Activated T-cell treated with anti-CD3 and anti-CD28 coated beads, Interleukin-2, amount 50 U/mL, for 24 hours (primary cell): ENCODE data around the gene POLG.
"Not testable (repeated sequence)": the region's sequence is repeated elsewhere in the genome, so short reads cannot be mapped to it uniquely, and the experiment has no call there.

ENCODE experiments used
- DNase-seq: peaks from one replicate; pipeline ENCODE4 v3.0.0-alpha.2; 2020
- H3K27ac Mint-ChIP-seq: 2 replicates; pipeline ENCODE4 v1.8.0; 2020; ENCODE audit warnings: mild to moderate bottlenecking, mixed read lengths
- H3K27me3 Mint-ChIP-seq: 2 replicates; pipeline ENCODE4 v1.8.0; 2020; ENCODE audit warnings: mixed read lengths
- H3K36me3 Mint-ChIP-seq: 2 replicates; pipeline ENCODE4 v1.8.0; 2020; ENCODE audit warnings: low read depth, mixed read lengths
- H3K4me1 Mint-ChIP-seq: 2 replicates; pipeline ENCODE4 v1.8.0; 2020; ENCODE audit warnings: low read depth, mixed read lengths
- H3K4me3 Mint-ChIP-seq: 2 replicates; pipeline ENCODE4 v1.8.0; 2020; ENCODE audit warnings: mild to moderate bottlenecking, moderate library complexity, mixed read lengths
- H3K9me3 Mint-ChIP-seq: 2 replicates; pipeline ENCODE4 v1.8.0; 2020; ENCODE audit warnings: mixed read lengths

The POLG gene

DNA sequence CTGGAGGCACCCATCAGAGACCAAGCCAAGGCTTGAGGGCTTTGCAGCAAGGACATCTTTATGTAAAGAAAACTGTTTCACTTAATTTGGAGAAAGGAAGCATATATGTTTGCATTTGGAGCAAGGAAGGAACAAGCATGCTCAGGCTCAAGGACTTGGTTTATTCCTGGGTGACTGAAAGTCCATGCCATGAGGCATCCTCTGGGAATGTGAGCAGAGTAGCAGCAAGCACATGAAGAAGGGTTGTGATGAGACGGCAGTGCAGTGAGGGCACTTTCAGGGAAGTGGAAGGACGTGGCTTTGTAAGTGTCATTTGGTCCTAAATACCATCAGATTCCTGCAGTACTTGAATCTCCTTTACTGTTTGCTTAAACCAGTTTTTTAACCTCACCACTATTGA lies 26.8 kb downstream of the POLG start:
- no peaks in the 10 kb centered on the region for H3K9me3 Mint-ChIP-seq
- peaks cover 95% of the 10 kb centered on the region for H3K36me3 Mint-ChIP-seq
- no peaks in the 10 kb centered on the region for H3K27me3 Mint-ChIP-seq
- H3K27ac Mint-ChIP-seq: no peak overlapping the region
- DNase-seq: no peak
- H3K4me1 Mint-ChIP-seq: peaks cover 8% of the 10 kb centered on the region
- no peak overlapping the region for H3K4me3 Mint-ChIP-seq

DNA sequence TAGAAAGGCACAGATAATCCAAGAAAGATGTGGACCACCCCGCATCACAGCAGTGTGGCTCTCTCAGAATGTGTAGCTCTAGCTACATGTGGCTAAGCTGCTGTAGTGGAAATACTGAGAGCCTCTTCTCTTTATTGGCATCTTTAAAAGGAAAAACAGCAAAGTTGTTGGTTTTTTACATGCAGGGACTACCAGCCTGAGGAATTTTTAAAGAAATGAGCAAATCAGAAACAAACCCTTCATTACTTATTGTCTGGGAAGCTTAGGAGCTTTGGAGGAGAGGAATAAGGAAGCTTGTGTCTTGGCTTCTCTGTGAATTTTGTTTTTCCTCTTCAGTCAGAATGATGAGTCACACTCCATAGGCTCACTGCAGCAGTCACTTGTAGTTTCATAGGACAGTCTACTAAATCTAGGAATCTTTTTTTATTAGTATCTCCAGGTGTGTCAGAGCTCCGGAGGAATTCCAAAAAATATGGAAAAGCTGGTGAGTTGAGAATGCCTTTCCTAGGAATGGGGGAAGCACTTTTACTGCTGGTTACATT lies 27.5 kb downstream of the POLG start:
- H3K36me3 Mint-ChIP-seq: peaks cover 92% of the 10 kb centered on the region
- DNase-seq: no peak

DNA sequence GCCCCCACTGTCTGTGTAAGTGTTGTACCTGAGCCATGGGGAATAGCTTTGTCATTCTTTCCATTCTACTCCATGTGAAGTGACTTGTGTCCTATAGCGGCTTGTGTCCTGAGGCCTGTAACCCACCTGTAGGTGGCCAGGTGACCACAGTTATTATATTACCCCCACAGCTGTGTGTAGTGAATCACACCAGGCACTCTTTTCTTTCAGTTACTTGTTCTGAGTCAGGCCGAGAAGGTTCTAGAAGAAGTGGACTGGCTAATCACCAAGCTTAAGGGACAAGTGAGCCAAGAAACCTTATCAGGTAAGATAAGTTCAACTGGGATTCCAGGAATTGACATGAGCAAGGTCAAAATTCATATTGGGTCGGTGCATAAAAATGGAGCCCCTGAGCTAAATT lies 29.2 kb downstream of the POLG start:
- Mint-ChIP-seq H3K36me3 (peaks cover 94% of the 10 kb centered on the region), H3K27ac (no peak overlapping the region), H3K27me3 (no peaks in the 10 kb centered on the region), H3K9me3 (no peaks in the 10 kb centered on the region), H3K4me3 (no peak overlapping the region), H3K4me1 (peaks cover 19% of the 10 kb centered on the region)
- no peak for DNase-seq

More for the DNA sequence above, 27.5 kb downstream of the POLG start:
- Mint-ChIP-seq H3K4me3 (no peak overlapping the region), H3K27ac (no peak overlapping the region), H3K4me1 (peaks cover 8% of the 10 kb centered on the region), H3K27me3 (no peaks in the 10 kb centered on the region), H3K9me3 (no peaks in the 10 kb centered on the region)

DNA sequence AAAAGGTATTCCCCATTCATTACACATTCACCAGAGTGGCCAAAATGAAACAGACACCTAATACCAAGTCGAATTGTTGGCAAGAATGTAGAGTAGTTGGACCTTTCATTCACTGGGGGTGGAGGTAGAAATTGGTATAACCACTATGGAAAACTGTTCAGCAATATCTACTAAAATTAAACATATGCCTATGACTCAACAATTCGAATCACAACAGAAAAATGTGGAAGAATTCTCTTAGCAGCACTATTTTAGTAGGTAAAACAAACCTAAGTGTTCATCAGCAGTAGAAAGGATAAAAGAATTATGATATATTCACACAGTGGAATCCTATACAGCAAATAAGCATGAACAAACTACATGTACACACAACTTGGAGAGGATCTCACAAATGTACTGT lies 30.6 kb downstream of the POLG start:
- Mint-ChIP-seq H3K36me3 (peaks cover 94% of the 10 kb centered on the region), H3K4me3 (no peak overlapping the region), H3K27ac (no peak overlapping the region), H3K4me1 (peaks cover 15% of the 10 kb centered on the region), H3K9me3 (no peaks in the 10 kb centered on the region), H3K27me3 (no peaks in the 10 kb centered on the region)
- no peak for DNase-seq

DNA sequence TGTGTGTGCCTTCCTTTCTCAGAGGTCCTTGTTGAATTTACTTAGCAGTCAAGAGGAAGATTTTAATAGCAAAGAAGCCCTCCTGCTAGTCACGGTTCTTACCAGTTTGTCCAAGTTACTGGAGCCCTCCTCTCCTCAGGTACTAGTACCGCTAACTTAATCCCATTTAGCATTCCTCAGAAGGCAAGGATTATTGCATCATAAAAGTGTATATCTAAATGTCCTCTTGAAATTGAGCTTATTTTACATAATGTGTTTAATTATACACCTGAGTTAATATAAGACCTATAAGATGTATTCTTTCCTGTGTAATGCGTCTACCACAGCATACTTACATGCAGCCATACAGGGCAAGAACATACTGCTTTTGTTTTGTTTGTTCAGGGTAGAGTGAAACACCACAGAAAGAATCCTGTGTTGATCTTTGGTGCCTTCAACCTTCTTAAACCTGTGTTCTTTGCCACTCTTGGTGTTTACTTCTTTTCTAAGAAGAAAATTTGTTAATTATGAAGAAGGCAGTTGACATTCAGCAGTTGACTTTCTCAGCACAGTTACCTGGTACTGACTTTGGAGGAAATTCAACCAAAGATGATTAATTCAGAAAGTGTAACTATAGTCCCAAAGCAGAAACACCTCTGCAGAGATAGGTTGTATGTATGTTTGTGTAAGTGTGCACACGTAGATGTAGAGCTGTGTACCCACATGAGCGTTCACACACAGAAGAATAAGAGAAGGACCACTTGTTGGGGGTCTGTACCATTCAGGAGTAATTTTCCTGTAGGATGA lies 33.1 kb downstream of the POLG start:
- peak overlapping the region; percentile 67 for H3K27ac Mint-ChIP-seq
- no peaks in the 10 kb centered on the region for H3K9me3 Mint-ChIP-seq
- peaks cover 15% of the 10 kb centered on the region for H3K4me1 Mint-ChIP-seq
- no peak for DNase-seq
- H3K27me3 Mint-ChIP-seq: no peaks in the 10 kb centered on the region
- peaks cover 87% of the 10 kb centered on the region for H3K36me3 Mint-ChIP-seq
- no peak overlapping the region for H3K4me3 Mint-ChIP-seq

DNA sequence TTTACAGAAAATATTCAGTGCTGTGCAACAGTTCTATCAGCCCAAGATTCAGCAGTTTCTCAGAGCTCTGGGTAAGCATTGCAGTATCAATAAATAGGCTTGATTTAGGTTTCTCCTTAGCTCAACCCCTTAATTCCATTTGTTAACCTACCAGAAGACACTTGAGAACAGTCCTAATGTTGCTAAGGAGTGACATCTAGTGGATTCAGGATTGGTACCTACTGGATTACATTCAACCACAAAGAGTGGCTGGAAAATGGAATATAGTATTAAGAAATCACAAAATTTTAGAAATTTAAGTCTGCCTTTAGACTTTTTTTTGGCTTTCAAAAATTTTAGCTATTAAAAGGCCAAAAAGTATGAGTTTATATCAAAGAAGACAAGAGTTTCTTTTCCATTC lies 34.7 kb downstream of the POLG start:
- peaks cover 85% of the 10 kb centered on the region for H3K36me3 Mint-ChIP-seq
- H3K27me3 Mint-ChIP-seq: no peaks in the 10 kb centered on the region
- H3K9me3 Mint-ChIP-seq: no peaks in the 10 kb centered on the region
- no peak overlapping the region for H3K4me3 Mint-ChIP-seq
- H3K4me1 Mint-ChIP-seq: peaks cover 15% of the 10 kb centered on the region
- peak overlapping the region; percentile 8 for H3K27ac Mint-ChIP-seq
- no peak for DNase-seq

DNA sequence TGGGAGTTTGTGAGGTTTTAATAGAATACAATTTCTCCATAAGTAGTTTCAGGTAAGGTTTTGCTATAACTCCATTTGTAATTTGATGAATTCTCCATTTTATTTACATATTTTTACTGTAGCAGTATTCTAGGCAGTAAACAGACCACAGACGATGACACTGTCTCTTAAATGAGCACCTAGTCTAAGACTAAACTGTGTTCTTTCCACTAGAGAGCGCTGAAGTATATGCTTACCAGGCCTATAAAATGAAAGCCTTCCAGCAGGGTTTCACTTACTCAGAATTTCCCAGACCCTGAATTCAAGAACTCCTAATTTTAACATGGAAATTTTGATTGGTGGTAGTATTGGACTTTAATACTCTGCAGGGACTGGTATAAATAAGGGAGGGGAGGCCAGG lies 41.6 kb downstream of the POLG start:
- H3K27me3 Mint-ChIP-seq: no peaks in the 10 kb centered on the region
- no peak overlapping the region for H3K4me3 Mint-ChIP-seq
- no peaks in the 10 kb centered on the region for H3K4me1 Mint-ChIP-seq
- no peak overlapping the region for H3K27ac Mint-ChIP-seq
- peaks cover 92% of the 10 kb centered on the region for H3K36me3 Mint-ChIP-seq
- DNase-seq: no peak
- no peaks in the 10 kb centered on the region for H3K9me3 Mint-ChIP-seq

DNA sequence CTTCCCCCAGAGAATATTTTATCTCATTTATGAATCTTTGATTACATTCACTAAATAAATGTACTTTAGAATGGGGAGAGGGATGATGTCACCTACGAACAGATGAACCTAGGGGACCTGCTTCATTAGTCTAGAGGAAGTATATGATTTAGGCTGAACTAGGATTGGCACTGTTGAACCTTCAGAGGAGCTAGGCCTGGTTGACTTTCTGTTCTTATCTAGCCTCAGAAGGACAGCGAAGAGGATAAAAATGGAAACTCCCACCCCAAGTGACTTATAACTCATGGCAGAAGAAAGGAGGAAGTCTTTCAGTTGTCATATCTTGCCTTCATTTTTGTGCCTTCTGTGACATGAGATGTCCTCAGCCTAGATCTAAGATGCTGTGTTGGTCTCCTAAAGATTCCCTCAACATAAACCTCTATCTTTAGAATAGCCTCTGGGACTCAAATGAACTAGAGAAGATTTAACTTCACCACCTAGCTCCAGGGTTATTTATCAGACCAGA lies 42.6 kb downstream of the POLG start:
- H3K27me3 Mint-ChIP-seq: no peaks in the 10 kb centered on the region
- H3K36me3 Mint-ChIP-seq: peaks cover 92% of the 10 kb centered on the region
- H3K9me3 Mint-ChIP-seq: no peaks in the 10 kb centered on the region
- no peak overlapping the region for H3K27ac Mint-ChIP-seq
- H3K4me1 Mint-ChIP-seq: no peaks in the 10 kb centered on the region
- no peak overlapping the region for H3K4me3 Mint-ChIP-seq
- DNase-seq: no peak

DNA sequence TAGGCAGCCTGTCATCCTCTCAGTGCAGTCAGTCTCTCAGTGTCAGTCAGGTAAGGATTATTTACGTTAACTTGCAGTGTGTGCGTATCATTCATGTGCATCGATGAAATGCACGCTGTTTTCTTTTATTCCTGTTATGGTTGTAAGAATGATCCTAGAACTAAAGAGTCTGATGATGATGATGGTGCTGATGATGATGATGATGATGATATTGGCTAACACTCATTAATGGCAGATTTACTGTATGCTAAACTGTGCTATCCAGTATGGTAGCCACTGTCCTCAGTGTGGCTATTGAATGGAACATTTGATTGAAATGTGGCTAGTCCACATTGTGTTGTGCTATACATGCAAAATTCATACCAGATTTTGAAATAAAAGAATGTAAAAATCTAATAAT lies 51.4 kb downstream of the POLG start:
- Mint-ChIP-seq H3K27me3 (no peaks in the 10 kb centered on the region), H3K27ac (no peak overlapping the region), H3K36me3 (peaks cover 93% of the 10 kb centered on the region), H3K4me3 (no peak overlapping the region), H3K4me1 (peaks cover 7% of the 10 kb centered on the region), H3K9me3 (no peaks in the 10 kb centered on the region)
- DNase-seq: no peak

DNA sequence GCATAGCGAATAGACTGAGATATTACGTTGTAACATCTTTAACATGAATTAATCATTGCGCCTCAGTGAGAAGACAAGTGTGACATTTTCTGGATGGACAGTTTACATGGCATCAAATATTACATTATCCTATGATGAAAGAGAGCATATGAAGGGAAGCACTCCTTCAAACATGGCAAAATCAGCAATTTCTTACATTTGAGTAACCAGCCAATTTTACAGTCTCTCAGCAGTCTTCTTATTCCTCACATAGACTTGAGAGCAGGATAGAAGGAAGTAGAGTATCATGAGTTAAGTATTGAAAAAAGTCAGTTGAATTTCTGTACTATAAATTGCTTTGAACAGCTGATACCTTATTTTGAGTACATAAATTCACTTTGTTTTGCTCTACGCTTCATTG lies 52.0 kb downstream of the POLG start:
- Mint-ChIP-seq H3K4me1 (peaks cover 11% of the 10 kb centered on the region), H3K9me3 (no peaks in the 10 kb centered on the region), H3K4me3 (no peak overlapping the region), H3K27ac (no peak overlapping the region), H3K27me3 (no peaks in the 10 kb centered on the region), H3K36me3 (peaks cover 91% of the 10 kb centered on the region)
- DNase-seq: no peak

DNA sequence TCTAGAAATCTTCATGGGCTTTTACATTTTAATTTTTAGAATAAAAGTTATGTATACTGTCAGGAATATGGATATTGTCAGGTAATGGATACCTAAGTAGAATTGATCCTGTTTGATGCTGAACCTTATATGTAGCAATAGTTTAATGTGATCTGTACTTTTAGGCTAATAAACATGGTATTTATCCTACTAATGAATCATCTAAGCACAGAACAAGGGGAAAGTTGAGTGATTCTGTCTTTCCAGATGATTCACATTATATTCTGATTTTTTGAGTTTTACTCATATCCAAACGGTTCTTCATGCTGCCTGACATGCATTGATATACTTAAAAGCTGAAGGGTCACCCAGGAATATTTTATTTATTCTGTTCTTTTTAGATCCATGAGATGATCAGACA lies 56.3 kb downstream of the POLG start:
- no peak overlapping the region for H3K4me3 Mint-ChIP-seq
- no peaks in the 10 kb centered on the region for H3K27me3 Mint-ChIP-seq
- H3K4me1 Mint-ChIP-seq: peaks cover 12% of the 10 kb centered on the region
- H3K9me3 Mint-ChIP-seq: no peaks in the 10 kb centered on the region
- H3K36me3 Mint-ChIP-seq: peaks cover 93% of the 10 kb centered on the region
- H3K27ac Mint-ChIP-seq: no peak overlapping the region
- DNase-seq: no peak

DNA sequence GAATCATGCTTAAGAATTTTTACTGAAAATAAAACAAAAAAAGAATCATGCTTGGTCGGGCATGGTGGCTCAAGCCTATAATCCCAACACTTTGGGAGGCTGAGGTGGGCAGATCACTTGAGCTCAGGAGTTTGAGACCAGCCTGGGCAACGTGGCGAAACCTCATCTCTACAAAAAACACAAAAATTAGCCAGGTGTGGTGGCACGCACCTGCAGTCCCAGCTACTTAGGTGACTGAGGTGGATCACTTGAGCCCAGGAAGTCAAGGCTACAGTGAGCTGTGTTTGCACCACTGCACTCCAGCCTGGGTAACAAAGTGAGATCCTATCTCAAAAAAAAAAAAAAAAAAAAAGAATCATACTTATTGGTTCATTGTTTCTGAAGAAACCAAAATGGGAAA lies 57.3 kb downstream of the POLG start:
- peaks cover 12% of the 10 kb centered on the region for H3K4me1 Mint-ChIP-seq
- H3K27me3 Mint-ChIP-seq, DNase-seq, H3K9me3 Mint-ChIP-seq, H3K27ac Mint-ChIP-seq, H3K4me3 Mint-ChIP-seq: not testable (repeated sequence)
- H3K36me3 Mint-ChIP-seq: peaks cover 89% of the 10 kb centered on the region
